Upper lobe of right lung (tissue), 1 donor: ENCODE data around the gene PPP5C. TPM values are rescaled to one million over a fixed set of nuclear protein-coding genes. Genes with fewer than 3 reads are reported as not detected.
"Not testable (repeated sequence)": the region's sequence is repeated elsewhere in the genome, so short reads cannot be mapped to it uniquely, and the experiment has no call there.

Experiments
- ATAC-seq: fragments of 200-7000 bp; cut with Tn5 transposase; one replicate; pipeline ENCODE4 v1.9.1; 2020; ENCODE audit warnings: mild to moderate bottlenecking, moderate library complexity
- DNase-seq: peaks from one replicate; pipeline ENCODE4 v3.0.0-alpha.2; 2020
- H3K27ac ChIP-seq: fragments of 200-600 bp; one replicate; pipeline ENCODE4 v1.8.0; 2022
- H3K27me3 ChIP-seq: fragments of 200-600 bp; one replicate; pipeline ENCODE4 v1.8.0; 2022; ENCODE audit warnings: mild to moderate bottlenecking
- H3K36me3 ChIP-seq: fragments of 200-600 bp; one replicate; pipeline ENCODE4 v1.8.0; 2022
- H3K4me1 ChIP-seq: fragments of 200-600 bp; one replicate; pipeline ENCODE4 v1.8.0; 2022
- H3K4me3 ChIP-seq: fragments of 200-600 bp; one replicate; pipeline ENCODE4 v1.8.0; 2022; ENCODE audit warnings: mild to moderate bottlenecking
- H3K9me3 ChIP-seq: fragments of 200-600 bp; one replicate; pipeline ENCODE4 v1.8.0; 2022
- intact Hi-C: fragments of 100-400 bp; cut with DNase I; formaldehyde crosslinking; loops from one replicate; pipeline ENCODE4 v1.11.0; 2022
- total RNA-seq: library from RNA; stranded (reverse); fragmentation: NEBNext Ultra II Directional; extraction: Animal tissue kit (Norgen Biotek cat#: 25700); gene quantifications from one replicate; pipeline ENCODE4 v1.2.1, GENCODE V29; 2021
- TF ChIP-seq, protein P1 (sequence below): fragments of 200-600 bp; IDR thresholded peaks from one replicate; pipeline ENCODE4 v1.8.0; 2022; ENCODE audit warnings: antibody characterized with exemption
- donor health status: DM: no; HTN: yes; CAD: no; lungs with severe emphysema.

PPP5C gene
- total RNA-seq, 1 donor from 2014 or later = 50.0 TPM

DNA sequence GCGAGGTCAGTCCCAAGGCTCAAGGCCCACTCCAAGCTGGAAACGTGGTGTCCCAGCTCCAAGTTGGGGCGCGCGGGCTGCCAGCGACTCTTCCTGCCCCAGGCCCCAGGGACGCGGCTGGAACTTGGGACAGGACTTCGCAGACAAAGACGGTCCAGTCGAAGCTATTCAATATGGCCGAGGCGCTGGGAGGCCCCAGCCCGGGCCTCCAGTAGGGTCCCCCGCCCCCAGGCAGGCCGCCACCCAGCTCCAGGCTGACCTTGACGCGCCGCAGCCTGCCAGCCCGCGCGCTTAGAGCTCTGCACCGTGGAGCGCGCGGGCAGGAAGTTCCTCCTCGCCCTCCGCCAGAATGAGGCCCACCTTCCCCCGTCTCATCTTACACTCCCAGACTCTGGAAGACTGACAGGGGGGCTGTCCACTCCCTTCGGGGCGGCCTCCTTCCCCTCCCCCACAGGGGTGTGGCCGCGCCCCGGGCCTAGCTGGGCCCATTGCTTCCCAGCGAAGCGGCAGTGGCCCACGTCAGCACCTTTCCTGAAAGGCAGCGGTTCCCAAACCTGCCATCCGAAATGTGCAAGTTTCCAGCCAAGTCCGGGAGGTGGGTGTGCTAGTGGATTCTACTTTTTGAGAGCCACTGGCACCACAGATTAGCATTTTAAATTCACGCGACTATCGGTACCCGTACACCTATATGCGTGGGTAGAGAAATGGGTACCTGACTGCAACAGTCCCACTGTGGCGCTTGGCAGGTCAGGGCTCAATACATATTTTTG, 66.6 kb downstream of the PPP5C start, which contains the start of gene CCDC8:
Gene CCDC8, minus strand, starts transcription at position 303 of the 770 bp plus-strand sequence. CDS start 754 bp downstream, outside the sequence.
- Histone ChIP-seq H3K27me3 (peaks cover 64% of the 10 kb centered on the region), H3K9me3 (no peaks in the 10 kb centered on the region), H3K4me3 (peak within 1 kb of the TSS; percentile 56), H3K4me1 (peaks cover 12% of the 10 kb centered on the region), H3K36me3 (no peaks in the 10 kb centered on the region), H3K27ac (peak within 1 kb of the TSS; percentile 68)
- peak; percentile 89 for ATAC-seq
- intact Hi-C loops = no loop called here
- DNase-seq = peak; percentile 88
- TF ChIP-seq, protein P1, sequence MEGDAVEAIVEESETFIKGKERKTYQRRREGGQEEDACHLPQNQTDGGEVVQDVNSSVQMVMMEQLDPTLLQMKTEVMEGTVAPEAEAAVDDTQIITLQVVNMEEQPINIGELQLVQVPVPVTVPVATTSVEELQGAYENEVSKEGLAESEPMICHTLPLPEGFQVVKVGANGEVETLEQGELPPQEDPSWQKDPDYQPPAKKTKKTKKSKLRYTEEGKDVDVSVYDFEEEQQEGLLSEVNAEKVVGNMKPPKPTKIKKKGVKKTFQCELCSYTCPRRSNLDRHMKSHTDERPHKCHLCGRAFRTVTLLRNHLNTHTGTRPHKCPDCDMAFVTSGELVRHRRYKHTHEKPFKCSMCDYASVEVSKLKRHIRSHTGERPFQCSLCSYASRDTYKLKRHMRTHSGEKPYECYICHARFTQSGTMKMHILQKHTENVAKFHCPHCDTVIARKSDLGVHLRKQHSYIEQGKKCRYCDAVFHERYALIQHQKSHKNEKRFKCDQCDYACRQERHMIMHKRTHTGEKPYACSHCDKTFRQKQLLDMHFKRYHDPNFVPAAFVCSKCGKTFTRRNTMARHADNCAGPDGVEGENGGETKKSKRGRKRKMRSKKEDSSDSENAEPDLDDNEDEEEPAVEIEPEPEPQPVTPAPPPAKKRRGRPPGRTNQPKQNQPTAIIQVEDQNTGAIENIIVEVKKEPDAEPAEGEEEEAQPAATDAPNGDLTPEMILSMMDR = no peak

DNA sequence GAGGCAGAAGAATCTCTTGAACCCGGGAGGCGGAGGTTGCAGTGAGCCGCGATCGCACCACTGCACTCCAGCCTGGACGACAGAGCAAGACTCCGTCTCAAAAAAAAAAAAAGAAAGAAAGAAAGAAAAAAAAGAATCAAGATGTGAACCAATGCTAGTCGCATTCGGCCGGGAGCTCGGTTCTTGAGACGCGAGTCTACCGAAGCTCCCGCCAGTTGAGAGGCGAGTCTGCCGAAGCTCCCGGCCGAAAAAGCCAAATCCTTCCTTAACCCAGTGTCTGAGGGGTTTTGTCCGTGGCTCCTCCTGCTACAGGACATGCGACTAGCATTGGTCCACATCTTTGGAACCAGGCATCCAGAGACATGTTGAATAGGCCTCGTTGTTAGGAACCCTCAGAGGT, 68.0 kb downstream of the PPP5C start:
- H3K36me3 ChIP-seq, H3K4me1 ChIP-seq, DNase-seq, intact Hi-C loops, H3K27ac ChIP-seq, H3K4me3 ChIP-seq, H3K9me3 ChIP-seq, ATAC-seq: not testable (repeated sequence)
- peaks cover 63% of the 10 kb centered on the region for H3K27me3 ChIP-seq

DNA sequence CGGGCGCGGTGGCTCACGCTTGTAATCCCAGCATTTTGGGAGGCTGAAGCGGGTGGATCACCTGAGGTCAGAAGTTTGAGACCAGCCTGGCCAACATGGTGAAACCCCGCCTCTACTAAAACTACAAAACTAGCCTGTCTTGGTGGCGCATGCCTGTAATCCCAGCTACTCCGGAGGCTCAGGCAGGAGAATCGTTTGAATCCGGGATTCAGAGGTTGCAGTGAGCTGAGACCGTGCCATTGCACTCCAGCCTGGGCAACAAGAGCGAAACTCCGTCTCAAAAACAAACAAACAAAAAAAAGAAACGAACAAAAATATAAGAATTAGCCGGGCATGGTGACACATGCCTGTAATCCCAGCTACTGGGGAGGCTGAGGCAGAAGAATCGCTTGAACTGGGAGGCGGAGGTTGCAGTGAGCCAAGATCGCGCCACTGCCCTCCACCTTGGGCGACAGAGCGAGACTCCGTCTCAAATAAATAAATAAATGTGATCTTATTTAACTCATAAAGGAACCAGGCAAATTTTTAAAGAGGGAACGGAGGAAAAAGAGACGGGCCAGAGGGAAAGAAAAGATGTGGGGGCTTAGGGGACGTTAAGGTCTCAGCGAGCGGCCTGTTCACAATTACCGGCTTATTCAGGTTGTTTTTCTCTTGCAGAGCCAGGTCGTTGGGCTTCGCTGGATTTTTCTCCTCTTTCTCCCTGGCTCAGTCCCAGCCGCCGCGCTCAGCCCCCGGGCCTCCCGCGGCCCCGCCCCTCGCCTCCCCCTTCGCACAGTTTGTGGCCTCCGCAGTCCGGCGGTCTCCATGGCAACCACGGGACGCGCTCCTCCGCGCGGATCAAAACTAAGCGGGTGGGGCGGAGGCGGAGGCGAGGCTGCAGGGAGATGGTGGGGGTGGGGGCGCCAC, 69.2 kb downstream of the PPP5C start:
- peak; percentile 71 for ATAC-seq
- H3K36me3 ChIP-seq, intact Hi-C loops, H3K9me3 ChIP-seq, H3K4me1 ChIP-seq, H3K27ac ChIP-seq: not testable (repeated sequence)
- peak; percentile 92 for DNase-seq
- peak overlapping the region; percentile 33 for H3K4me3 ChIP-seq
- H3K27me3 ChIP-seq = peaks cover 58% of the 10 kb centered on the region

DNA sequence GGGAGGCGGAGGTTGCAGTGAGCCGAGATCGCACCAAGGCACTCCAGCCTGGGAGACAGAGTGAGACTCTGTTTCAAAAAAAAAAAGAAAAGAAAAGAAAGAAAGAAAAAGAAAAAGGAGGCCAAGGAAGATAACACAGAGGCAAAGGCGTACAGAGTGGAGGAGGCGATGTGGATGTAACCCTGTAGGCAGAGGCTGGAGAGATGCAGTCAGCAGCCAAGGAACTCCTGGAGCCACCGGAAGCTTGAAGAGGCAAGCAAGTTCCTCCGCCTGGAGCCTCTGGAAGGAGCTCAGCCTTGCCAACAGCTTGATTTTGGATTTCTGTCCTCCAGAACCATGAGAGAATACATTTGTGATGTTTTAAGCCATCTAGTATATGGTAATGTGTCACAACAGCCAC, 73.2 kb downstream of the PPP5C start:
- intact Hi-C loops = no loop called here
- no peaks in the 10 kb centered on the region for H3K36me3 ChIP-seq
- H3K27me3 ChIP-seq = peaks cover 21% of the 10 kb centered on the region
- ATAC-seq (no peak), DNase-seq (no peak)
- peaks cover 6% of the 10 kb centered on the region for H3K4me1 ChIP-seq
- H3K9me3 ChIP-seq = no peaks in the 10 kb centered on the region
- H3K27ac ChIP-seq = no peak overlapping the region
- TF ChIP-seq, protein P1 = no peak
- no peak overlapping the region for H3K4me3 ChIP-seq

DNA sequence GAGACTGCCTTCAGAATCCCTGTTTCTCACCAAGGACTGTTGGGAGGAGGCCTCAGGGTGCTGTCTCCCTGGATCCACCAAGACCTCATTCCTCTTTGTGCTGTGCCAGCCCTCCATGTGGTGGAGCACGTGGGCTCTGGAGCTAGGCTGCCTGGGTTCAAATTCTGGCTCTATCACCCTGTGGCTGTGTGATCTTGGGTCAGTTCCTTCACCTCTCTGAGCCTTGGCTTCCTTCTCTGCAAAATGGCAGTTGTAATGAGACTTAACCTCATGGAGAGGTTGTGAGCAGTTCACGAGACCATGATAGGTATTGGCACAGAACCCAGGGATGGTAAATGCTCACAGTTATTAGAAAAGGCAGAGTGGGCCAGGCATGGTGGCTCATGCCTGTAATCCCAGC, 75.5 kb downstream of the PPP5C start:
- no peak for ATAC-seq
- intact Hi-C loops = no loop called here
- no peak overlapping the region for H3K27ac ChIP-seq
- no peaks in the 10 kb centered on the region for H3K9me3 ChIP-seq
- H3K36me3 ChIP-seq = no peaks in the 10 kb centered on the region
- H3K4me1 ChIP-seq = peaks cover 7% of the 10 kb centered on the region
- peaks cover 15% of the 10 kb centered on the region for H3K27me3 ChIP-seq
- no peak overlapping the region for H3K4me3 ChIP-seq
- no peak for DNase-seq
- TF ChIP-seq, protein P1 = no peak

DNA sequence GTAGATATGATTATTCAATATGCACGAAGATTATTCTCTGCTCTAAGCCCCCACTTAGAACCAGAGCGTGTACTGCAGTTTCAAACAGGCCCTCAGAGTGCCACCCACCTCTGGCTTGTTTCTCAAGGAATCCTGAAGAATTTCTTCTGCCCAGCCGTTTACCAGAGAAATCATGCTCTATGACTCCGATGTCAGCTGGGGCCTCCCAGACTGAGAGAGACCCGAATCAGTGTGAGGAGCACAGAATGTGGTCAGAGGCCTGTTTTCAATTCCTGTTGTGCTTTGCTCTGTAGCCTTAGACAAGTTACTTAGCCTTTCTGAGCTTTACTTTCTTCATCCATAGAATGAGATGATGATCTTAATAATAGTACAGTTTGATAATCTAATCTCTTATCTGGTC, 76.3 kb downstream of the PPP5C start:
- peaks cover 7% of the 10 kb centered on the region for H3K4me1 ChIP-seq
- no peak for DNase-seq
- TF ChIP-seq, protein P1 = no peak
- intact Hi-C loops = no loop called here
- H3K27ac ChIP-seq = no peak overlapping the region
- no peak for ATAC-seq
- H3K27me3 ChIP-seq = peaks cover 19% of the 10 kb centered on the region
- no peak overlapping the region for H3K4me3 ChIP-seq
- no peaks in the 10 kb centered on the region for H3K9me3 ChIP-seq
- H3K36me3 ChIP-seq = no peaks in the 10 kb centered on the region
